HUES64 (cell line): ENCODE results near the gene PTPRC.

Source experiments
- H3K27ac ChIP-seq: 2 replicates; pipeline ENCODE4 v1.7.0; 2013; ENCODE audit warnings: low read depth, low read length, inconsistent platforms
- H3K27me3 ChIP-seq: 2 replicates; pipeline ENCODE4 v1.6.1; 2013; ENCODE audit warnings: mild to moderate bottlenecking, low read length; ENCODE audit not compliant: insufficient read depth
- H3K36me3 ChIP-seq: 2 replicates; pipeline ENCODE4 v1.6.1; 2013; ENCODE audit warnings: mild to moderate bottlenecking, low read length; ENCODE audit not compliant: insufficient read depth
- H3K4me1 ChIP-seq: 2 replicates; pipeline ENCODE4 v1.6.1; 2013; ENCODE audit warnings: mild to moderate bottlenecking, low read length, moderate library complexity; ENCODE audit not compliant: insufficient read depth
- H3K4me3 ChIP-seq: 2 replicates; pipeline ENCODE4 v1.5.1; 2013; ENCODE audit warnings: mild to moderate bottlenecking, low read length, moderate library complexity
- H3K9ac ChIP-seq: 2 replicates; pipeline ENCODE4 v1.6.1; 2013; ENCODE audit warnings: mild to moderate bottlenecking, low read depth, low read length
- H3K9me3 ChIP-seq: 2 replicates; pipeline ENCODE4 v1.6.1; 2013; ENCODE audit warnings: low read depth, low read length; ENCODE audit not compliant: insufficient read depth
- WGBS: fragments of 150-250, 120-280 bp; methylation state at CpG from one replicate; pipeline ENCODE4 v1.1.7; 2013; ENCODE audit warnings: missing lambda C conversion rate; 5-methylcytosine and 5-hydroxymethylcytosine counted together

PTPRC gene

GRCh38 chr1:198636391-198636790 is 2.4 kb upstream of the PTPRC start:
- Histone ChIP-seq H3K27ac (no peak overlapping the region), H3K4me3 (no peak overlapping the region), H3K27me3 (no peaks in the 10 kb centered on the region), H3K9ac (no peak overlapping the region), H3K36me3 (no peaks in the 10 kb centered on the region), H3K4me1 (no peaks in the 10 kb centered on the region), H3K9me3 (no peaks in the 10 kb centered on the region)
- 96% methylated on average over 2 of the region's 2 CpGs for WGBS

GRCh38 chr1:198637157-198637556 is 1.7 kb upstream of the PTPRC start:
- no peaks in the 10 kb centered on the region for H3K9me3 ChIP-seq
- WGBS: no CpG with 5 or more reads among the region's 2 CpGs
- no peaks in the 10 kb centered on the region for H3K27me3 ChIP-seq
- no peak overlapping the region for H3K4me3 ChIP-seq
- no peaks in the 10 kb centered on the region for H3K36me3 ChIP-seq
- no peaks in the 10 kb centered on the region for H3K4me1 ChIP-seq
- no peak overlapping the region for H3K27ac ChIP-seq
- no peak overlapping the region for H3K9ac ChIP-seq

GRCh38 chr1:198637916-198638437 is 863 bp upstream of the PTPRC start:
- H3K4me3 ChIP-seq: no peak overlapping the region
- WGBS: no CpG with 5 or more reads among the region's 1 CpG
- H3K9me3 ChIP-seq: no peaks in the 10 kb centered on the region
- no peaks in the 10 kb centered on the region for H3K27me3 ChIP-seq
- H3K4me1 ChIP-seq: no peaks in the 10 kb centered on the region
- no peaks in the 10 kb centered on the region for H3K36me3 ChIP-seq
- no peak overlapping the region for H3K27ac ChIP-seq
- H3K9ac ChIP-seq: no peak overlapping the region

- Histone ChIP-seq H3K36me3 (no peaks in the 10 kb centered on the region), H3K9me3 (no peaks in the 10 kb centered on the region), H3K27ac (no peak overlapping the region), H3K27me3 (no peaks in the 10 kb centered on the region), H3K4me3 (no peak overlapping the region), H3K4me1 (no peaks in the 10 kb centered on the region), H3K9ac (no peak overlapping the region)
- WGBS: 100% methylated on average over 1 of the region's 1 CpG
Measured at GRCh38 chr1:198638441-198638840, 399 bp upstream of the PTPRC start.

GRCh38 chr1:198639671-198640143 is 867 bp downstream of the PTPRC start:
- 100% methylated on average over 1 of the region's 1 CpG for WGBS
- H3K4me3 ChIP-seq: no peak overlapping the region

GRCh38 chr1:198640174-198640573 is 1.3 kb downstream of the PTPRC start:
- Histone ChIP-seq H3K27me3 (no peaks in the 10 kb centered on the region), H3K9ac (no peak overlapping the region), H3K4me1 (no peaks in the 10 kb centered on the region), H3K27ac (no peak overlapping the region), H3K4me3 (no peak overlapping the region), H3K36me3 (no peaks in the 10 kb centered on the region), H3K9me3 (no peaks in the 10 kb centered on the region)
- WGBS: 97% methylated on average over 2 of the region's 2 CpGs

More at GRCh38 chr1:198639671-198640143, 867 bp downstream of the PTPRC start:
- Histone ChIP-seq H3K9ac (no peak overlapping the region), H3K36me3 (no peaks in the 10 kb centered on the region), H3K9me3 (no peaks in the 10 kb centered on the region), H3K27me3 (no peaks in the 10 kb centered on the region), H3K4me1 (no peaks in the 10 kb centered on the region), H3K27ac (no peak overlapping the region)

- Histone ChIP-seq H3K4me1 (no peaks in the 10 kb centered on the region), H3K27me3 (no peaks in the 10 kb centered on the region), H3K9ac (no peak overlapping the region), H3K9me3 (no peaks in the 10 kb centered on the region), H3K27ac (no peak overlapping the region), H3K4me3 (no peak overlapping the region), H3K36me3 (no peaks in the 10 kb centered on the region)
- WGBS: 93% methylated on average over 2 of the region's 2 CpGs
Measured at GRCh38 chr1:198641501-198641900, 2.7 kb downstream of the PTPRC start.

- Histone ChIP-seq H3K4me3 (no peak overlapping the region), H3K9ac (no peak overlapping the region), H3K36me3 (no peaks in the 10 kb centered on the region), H3K27ac (no peak overlapping the region), H3K27me3 (no peaks in the 10 kb centered on the region), H3K9me3 (no peaks in the 10 kb centered on the region), H3K4me1 (no peaks in the 10 kb centered on the region)
- WGBS: 95% methylated on average over 5 of the region's 5 CpGs
Measured at GRCh38 chr1:198641966-198642668, 3.3 kb downstream of the PTPRC start.

- H3K4me1 ChIP-seq: no peaks in the 10 kb centered on the region
- no peak overlapping the region for H3K4me3 ChIP-seq
- H3K36me3 ChIP-seq: no peaks in the 10 kb centered on the region
- H3K27me3 ChIP-seq: no peaks in the 10 kb centered on the region
- H3K9me3 ChIP-seq: no peaks in the 10 kb centered on the region
- H3K27ac ChIP-seq: no peak overlapping the region
- H3K9ac ChIP-seq: no peak overlapping the region
Measured at GRCh38 chr1:198642983-198643382, 4.1 kb downstream of the PTPRC start.

GRCh38 chr1:198643808-198644207 is 5.0 kb downstream of the PTPRC start:
- no peak overlapping the region for H3K9ac ChIP-seq
- no peaks in the 10 kb centered on the region for H3K4me1 ChIP-seq
- H3K27ac ChIP-seq: no peak overlapping the region
- WGBS: 84% methylated on average over 1 of the region's 1 CpG
- no peak overlapping the region for H3K4me3 ChIP-seq
- no peaks in the 10 kb centered on the region for H3K27me3 ChIP-seq
- no peaks in the 10 kb centered on the region for H3K9me3 ChIP-seq
- H3K36me3 ChIP-seq: no peaks in the 10 kb centered on the region

GRCh38 chr1:198647055-198647454 is 8.2 kb downstream of the PTPRC start:
- Histone ChIP-seq H3K9ac (no peak overlapping the region), H3K4me1 (peaks cover 4% of the 10 kb centered on the region; the same call in 1 of the 2 replicates), H3K4me3 (no peak overlapping the region), H3K27ac (no peak overlapping the region), H3K36me3 (no peaks in the 10 kb centered on the region), H3K9me3 (no peaks in the 10 kb centered on the region), H3K27me3 (no peaks in the 10 kb centered on the region)
- WGBS: 82% methylated on average over 1 of the region's 1 CpG

- no peaks in the 10 kb centered on the region for H3K9me3 ChIP-seq
- peaks cover 15% of the 10 kb centered on the region for H3K4me1 ChIP-seq
- no peak overlapping the region for H3K4me3 ChIP-seq
- H3K27ac ChIP-seq: no peak overlapping the region
- H3K36me3 ChIP-seq: no peaks in the 10 kb centered on the region
- H3K27me3 ChIP-seq: no peaks in the 10 kb centered on the region
- no peak overlapping the region for H3K9ac ChIP-seq
Measured at GRCh38 chr1:198648592-198648991, 9.8 kb downstream of the PTPRC start.
